K562 (cell line): ENCODE results near the gene BTD. TPM values are rescaled to one million over a fixed set of nuclear protein-coding genes. Genes with fewer than 3 reads are reported as not detected.
A peak's percentile ranks its signal among the peaks of the same experiment; 100 is the strongest.

ENCODE experiments used
- ATAC-seq: fragments of 200-7000 bp; cut with Tn5 transposase; 3 replicates; pipeline ENCODE4 v1.9.1; 2020; ENCODE audit warnings: moderate library complexity
- BruUV-seq: library from RNA; stranded (reverse); fragments of 400-500 nt; replicated peaks from 2 replicates; lab custom pipeline; 2021; lab: Mats Ljungman, UMichigan
- CTCF ChIA-PET: fragments of 300-600 bp; formaldehyde crosslinking; extraction: SDS; loops from one replicate; lab custom pipeline; 2021; ENCODE audit warnings: low intra/inter-chr PET ratio; lab: Yijun Ruan, JAX
- POLR2A ChIA-PET: fragments of 300-600, 350-650 bp; sonication (Branson Sonifier 250); formaldehyde crosslinking; extraction: SDS; loops from one replicate; lab custom pipeline; 2021; ENCODE audit warnings: antibody characterized with exemption, inconsistent platforms; lab: Yijun Ruan, JAX
- DNase-seq, 4 experiments: peaks; one replicate each; pipeline versions ENCODE4 v3.0.0 to v3.0.0-alpha.2; 2011 to 2018; ENCODE audit warnings: low spot score in 3 of 4, mixed read lengths in 3 of 4; ENCODE audit errors: extremely low read depth in 1 of 4
- FAIRE-seq: peaks from 2 replicates; lab custom pipeline; 2011; peaks lifted over from hg19 to GRCh38; lab: Jason Lieb, UNC
- H2AFZ ChIP-seq: 2 replicates; pipeline ENCODE4 v1.6.0; 2011; ENCODE audit warnings: low read depth, low read length, control low read depth, inconsistent platforms
- H3K27ac ChIP-seq: fragments of 200-600 bp; 3 replicates; pipeline ENCODE4 v1.8.0; 2011; ENCODE audit warnings: low read depth, mild to moderate bottlenecking, control low read depth, inconsistent platforms, low read length, moderate library complexity, mixed read lengths; ENCODE audit errors: extremely low read depth
- H3K27me3 ChIP-seq, 2 experiments: fragments of 300-600 bp in 1 of 2; 2 replicates in 1 of 2; 3 replicates in 1 of 2; pipeline versions ENCODE4 v1.6.0 to v1.8.0; 2011; ENCODE audit warnings: inconsistent platforms in 2 of 2, low read length in 2 of 2, mild to moderate bottlenecking in 1 of 2, mixed read lengths in 1 of 2, moderate library complexity in 1 of 2; ENCODE audit not compliant: control insufficient read depth in 2 of 2, insufficient read depth in 2 of 2
- H3K36me3 ChIP-seq: fragments of 300-600 bp; 3 replicates; pipeline ENCODE4 v1.8.0; 2011; ENCODE audit warnings: mild to moderate bottlenecking, low read length, inconsistent platforms; ENCODE audit not compliant: control insufficient read depth, insufficient read depth
- H3K4me1 ChIP-seq, 2 experiments: fragments of 200-600 bp in 1 of 2; replicated peaks in 1 of 2; 2 replicates in 1 of 2; 3 replicates in 1 of 2; pipeline versions ENCODE4 v1.5.1 to v1.8.0; 2011; ENCODE audit warnings: inconsistent platforms in 2 of 2, low read length in 2 of 2, mild to moderate bottlenecking in 1 of 2, mixed read lengths in 1 of 2, moderate library complexity in 1 of 2; ENCODE audit not compliant: control insufficient read depth in 2 of 2, insufficient read depth in 2 of 2
- H3K4me2 ChIP-seq: 2 replicates; pipeline ENCODE4 v1.6.1; 2011; ENCODE audit warnings: low read length, control low read depth, inconsistent platforms, mixed read lengths; ENCODE audit not compliant: insufficient read depth
- H3K4me3 ChIP-seq: fragments of 200-600 bp; sonication (generic), shearing (Covaris generic); 2 replicates; pipeline ENCODE4 v1.5.1; 2016; ENCODE audit warnings: control low read depth, inconsistent platforms
- H3K79me2 ChIP-seq: fragments of 200-600 bp; 3 replicates; pipeline ENCODE4 v1.8.0; 2011; ENCODE audit warnings: low read length, inconsistent platforms; ENCODE audit not compliant: control insufficient read depth, insufficient read depth
- H3K9ac ChIP-seq, 2 experiments: 2 replicates each; pipeline versions ENCODE4 v1.6.0 to v1.6.1; 2011; ENCODE audit warnings: low read depth in 2 of 2, low read length in 2 of 2, control low read depth in 1 of 2, inconsistent platforms in 1 of 2, mild to moderate bottlenecking in 1 of 2, mixed read lengths in 1 of 2; ENCODE audit not compliant: insufficient read depth in 1 of 2
- H3K9me1 ChIP-seq: one replicate; pipeline ENCODE4 v1.6.0; 2011; ENCODE audit warnings: inconsistent platforms, mild to moderate bottlenecking, low read length, moderate library complexity; ENCODE audit not compliant: control insufficient read depth, insufficient read depth
- H3K9me3 ChIP-seq: replicated peaks from 2 replicates; pipeline ENCODE4 v1.5.1; 2011; ENCODE audit warnings: low read depth, low read length, inconsistent platforms; ENCODE audit not compliant: control insufficient read depth, insufficient read depth
- H4K20me1 ChIP-seq: replicated peaks from 2 replicates; pipeline ENCODE4 v1.6.1; 2011; ENCODE audit warnings: low read length, inconsistent platforms, mixed read lengths; ENCODE audit not compliant: control insufficient read depth, insufficient read depth
- BCL6 ChIP-seq: fragments of 250-450 bp; sonication (Bioruptor Pico); IDR thresholded peaks from 2 replicates; pipeline ENCODE4 v1.4.0; 2020
- HNRNPH1 ChIP-seq: fragments of 200-400 bp; formaldehyde crosslinking; optimal IDR thresholded peaks from 2 replicates; pipeline ENCODE3; 2017; ENCODE audit warnings: low read depth, mild to moderate bottlenecking, low read length, moderate library complexity
- HOXB6 ChIP-seq: fragments of 250-450 bp; sonication (Bioruptor Pico); IDR thresholded peaks from 2 replicates; pipeline ENCODE4 v1.5.1; 2022; ENCODE audit warnings: mild to moderate bottlenecking, borderline replicate concordance
- REST ChIP-seq, 2 experiments: fragments of 450-650 bp; formaldehyde crosslinking in 1 of 2; IDR thresholded peaks; 2 replicates each; pipeline versions ENCODE4 v1.4.0 to v1.6.1; 2014 to 2020; ENCODE audit warnings: mild to moderate bottlenecking in 2 of 2, borderline replicate concordance in 1 of 2, low read depth in 1 of 2
- SP1 ChIP-seq: sonication (generic); formaldehyde crosslinking; IDR thresholded peaks from 2 replicates; pipeline ENCODE4 v1.8.1; 2022; ENCODE audit warnings: mild to moderate bottlenecking, missing genetic modification reagents
- TAF7 ChIP-seq: fragments of 450-650 bp; IDR thresholded peaks from 2 replicates; pipeline ENCODE4 v1.6.1; 2016; ENCODE audit warnings: missing genetic modification characterization, missing compliant biosample characterization
- ZFP1 ChIP-seq: fragments of 450-650 bp; formaldehyde crosslinking; IDR thresholded peaks from 2 replicates; pipeline ENCODE4 v1.4.0; 2020; ENCODE audit warnings: mild to moderate bottlenecking, mixed read lengths
- ZNF75A ChIP-seq: fragments of 450-650 bp; formaldehyde crosslinking; IDR thresholded peaks from 2 replicates; pipeline ENCODE4 v1.4.0; 2020; ENCODE audit warnings: mild to moderate bottlenecking
- ZSCAN29 ChIP-seq: fragments of 450-650 bp; IDR thresholded peaks from 2 replicates; pipeline ENCODE4 v1.6.1; 2017
- WGBS: fragments of 100-300 bp; shearing (Covaris generic); methylation state at CpG from one replicate; pipeline ENCODE4 v1.1.6; 2016; ENCODE audit warnings: low coverage, mixed read lengths; ENCODE audit not compliant: insufficient coverage; ENCODE audit errors: missing lambda C conversion rate; 5-methylcytosine and 5-hydroxymethylcytosine counted together
- in situ Hi-C: fragments of 300-500 bp; cut with MboI; formaldehyde crosslinking; loops from 4 replicates; pipeline ENCODE4 v1.15.0; 2018; ENCODE audit warnings: inconsistent platforms, mixed read lengths
- intact Hi-C: fragments of 100-400 bp; cut with micrococcal nuclease; formaldehyde crosslinking; loops from 2 replicates; pipeline ENCODE4 v1.14.2; 2022
- polyA plus RNA-seq, 8 experiments: library from polyadenylated mRNA; depleted of rRNA in 4 of 8; stranded (reverse) in 5 of 8; unstranded in 3 of 8; fragments of >200 nt; fragmentation: Nextera tagmentation in 2 of 8; fragmentation: Illumina TruSeq in 1 of 8; extraction: Ambion mirVana in 2 of 8; extraction: Trizol in 1 of 8; gene quantifications; 2 replicates each; pipeline versions ENCODE4 v1.2.1 to v1.2.3, GENCODE V29; 2011 to 2014; ENCODE audit warnings: inconsistent platforms in 1 of 8, missing spikeins in 1 of 8
- total RNA-seq, 7 experiments: library from RNA; depleted of rRNA in 6 of 7; stranded (reverse); fragments of >200 nt in 6 of 7; fragmentation: Illumina TruSeq in 2 of 7; extraction: Trizol in 2 of 7; gene quantifications; 2 replicates each; pipeline versions ENCODE4 v1.2.1 to v1.2.3, GENCODE V29; 2011 to 2021; ENCODE audit warnings: low replicate concordance in 1 of 7

The BTD gene
- total and polyA plus RNA-seq, 9 of the 15 experiments (the other 6 are each of a cell fraction or from before 2014, with no cell fraction given) = 6.6 to 26.2 (median 10.6) TPM

- intact Hi-C loops (no loop called here), in situ Hi-C loops (no loop called here)
- no peak overlapping the region for H3K9ac ChIP-seq
- H3K79me2 ChIP-seq = no peaks in the 10 kb centered on the region
- H3K4me2 ChIP-seq = no peak overlapping the region
- DNase-seq = no peak
- no peak overlapping the region for H3K27ac ChIP-seq
- FAIRE-seq = no peak
- POLR2A ChIA-PET = no interaction called here
- TF ChIP-seq ZSCAN29 = no peak
- TF ChIP-seq TAF7 (tag) = no peak
- no TSS peak for BruUV-seq
- H2AFZ ChIP-seq = no peak overlapping the region
- peaks cover 21% of the 10 kb centered on the region for H3K36me3 ChIP-seq
- no peaks in the 10 kb centered on the region for H3K9me1 ChIP-seq
- no peaks in the 10 kb centered on the region for H3K9me3 ChIP-seq
- no peak overlapping the region for H3K4me3 ChIP-seq
- no peaks in the 10 kb centered on the region for H3K4me1 ChIP-seq
- CTCF ChIA-PET = no interaction called here
- WGBS = 60% methylated on average over 5 of the region's 5 CpGs
- peak; percentile 46 for ATAC-seq
- no peaks in the 10 kb centered on the region for H4K20me1 ChIP-seq
- no peaks in the 10 kb centered on the region for H3K27me3 ChIP-seq
Measured at GRCh38 chr3:15665510-15666150, 64.1 kb downstream of the BTD start.

GRCh38 chr3:15666277-15666676, 64.7 kb downstream of the BTD start:
- ATAC-seq (no peak), FAIRE-seq (no peak), DNase-seq (no peak)
- Histone ChIP-seq H3K9ac (no peak overlapping the region), H3K4me3 (no peak overlapping the region), H3K27me3 (no peaks in the 10 kb centered on the region), H4K20me1 (no peaks in the 10 kb centered on the region), H3K27ac (no peak overlapping the region), H3K4me2 (no peak overlapping the region), H3K9me1 (no peaks in the 10 kb centered on the region), H3K36me3 (peaks cover 27% of the 10 kb centered on the region), H2AFZ (no peak overlapping the region), H3K4me1 (no peaks in the 10 kb centered on the region), H3K9me3 (no peaks in the 10 kb centered on the region), H3K79me2 (no peaks in the 10 kb centered on the region)
- no TSS peak for BruUV-seq
- intact Hi-C loops (no loop called here), in situ Hi-C loops (no loop called here)
- ChIA-PET CTCF (no interaction called here), POLR2A (no interaction called here)
- 56% methylated on average over 5 of the region's 5 CpGs for whole genome bisulfite sequencing
- TF ChIP-seq REST (IDR thresholded peaks at IDR 0.05; ENCODE audit: borderline replicate concordance) (no peak), REST (CRISPR knock-in tag; IDR thresholded peaks at IDR 0.05; ENCODE audit: low read depth) (no peak), ZNF75A (no peak), BCL6 (CRISPR knock-in tag) (no peak), HNRNPH1 (no peak), ZFP1 (CRISPR knock-in tag) (no peak), SP1 (no peak), HOXB6 (CRISPR knock-in tag) (no peak)
